Esophagus squamous epithelium (tissue), 4 donors: Measurements from ENCODE around the gene VGLL4.

Experiments used
- CTCF ChIP-seq, 6 experiments: fragments of 450-650 bp in 4 of 6; fragments of 200-600 bp in 2 of 6; sonication (generic) in 2 of 6; IDR thresholded peaks; one replicate each; pipeline ENCODE4 v1.5.1; 2016 to 2019; ENCODE audit warnings: antibody characterized with exemption in 6 of 6, mild to moderate bottlenecking in 4 of 6, moderate library complexity in 4 of 6
- POLR2A ChIP-seq, 4 donors: fragments of 450-650 bp; IDR thresholded peaks; one replicate each; pipeline ENCODE4 v1.6.1; 2017; ENCODE audit warnings: antibody characterized with exemption in 4 of 4, mild to moderate bottlenecking in 4 of 4, moderate library complexity in 3 of 4

- TF ChIP-seq CTCF (IDR thresholded peaks at IDR 0.05) (no peak), POLR2A (IDR thresholded peaks at IDR 0.05) (no peak)
Measured at GRCh38 chr3:11562277-11562881, 81.3 kb downstream of the VGLL4 start.
